MM.1S (cell line): ENCODE measurements around the gene ZSCAN12.

Source experiments
- CTCF ChIP-seq: fragments of 300-600 bp; sonication (generic); IDR thresholded peaks from 2 replicates; pipeline ENCODE4 v1.5.1; 2016; ENCODE audit warnings: antibody characterized with exemption, low read length, mixed read lengths
- EZH2 ChIP-seq: fragments of 300-600 bp; sonication (generic); optimal IDR thresholded peaks from 2 replicates; pipeline ENCODE3; 2017; ENCODE audit warnings: low read depth, mild to moderate bottlenecking, antibody characterized with exemption, low read length, mixed read lengths
- EZH2phosphoT487 ChIP-seq: fragments of 300-600 bp; sonication (generic); IDR thresholded peaks from 2 replicates; pipeline ENCODE4 v1.6.1; 2018; ENCODE audit warnings: antibody characterized with exemption, low read length

- TF ChIP-seq CTCF (no peak), EZH2phosphoT487 (no peak), EZH2 (no peak)
Observed at GRCh38 chr6:28377879-28378278, 21.7 kb downstream of the ZSCAN12 start.
